D721Med (cell line): ENCODE measurements around the gene RFT1.

Experiments
- DNase-seq: peaks from one replicate; pipeline ENCODE4 v3.0.0; 2011; ENCODE audit warnings: low spot score; ENCODE audit not compliant: insufficient read length
- FAIRE-seq: peaks from 2 replicates; lab custom pipeline; 2011; peaks lifted over from hg19 to GRCh38; lab: Jason Lieb, UNC
- CTCF ChIP-seq: IDR thresholded peaks from 2 replicates; pipeline ENCODE4 v1.5.1; 2012; ENCODE audit warnings: mild to moderate bottlenecking, control low read depth; ENCODE audit not compliant: insufficient read depth; ENCODE audit errors: missing control alignments

RFT1 gene

GRCh38 chr3:53100818-53101466, 29.3 kb downstream of the RFT1 start:
- FAIRE-seq, result no peak
- TF ChIP-seq CTCF, result no peak

GRCh38 chr3:53097887-53098286, 32.3 kb downstream of the RFT1 start:
- FAIRE-seq, result no peak
- TF ChIP-seq CTCF, result no peak

More at GRCh38 chr3:53100818-53101466, 29.3 kb downstream of the RFT1 start:
- no peak for DNase-seq

GRCh38 chr3:53092942-53093341, 37.3 kb downstream of the RFT1 start:
- no peak for TF ChIP-seq CTCF
- DNase-seq (no peak), FAIRE-seq (no peak)

More at GRCh38 chr3:53097887-53098286, 32.3 kb downstream of the RFT1 start:
- no peak for DNase-seq

GRCh38 chr3:53092216-53092615, 38.0 kb downstream of the RFT1 start:
- TF ChIP-seq CTCF, result no peak
- no peak for DNase-seq
- FAIRE-seq, result no peak

- no peak for TF ChIP-seq CTCF
- FAIRE-seq (no peak), DNase-seq (no peak)
These were observed 39.2 kb downstream of the RFT1 start for GRCh38 chr3:53091011-53091410.

GRCh38 chr3:53089511-53089910, 40.7 kb downstream of the RFT1 start:
- DNase-seq (no peak), FAIRE-seq (no peak)
- TF ChIP-seq CTCF, result no peak

- no peak for TF ChIP-seq CTCF
- DNase-seq, result no peak
- no peak for FAIRE-seq
These were observed 44.8 kb downstream of the RFT1 start for GRCh38 chr3:53085476-53085875.
